A673 (cell line): ENCODE measurements around the gene ADK. TPM values are rescaled to one million over a fixed set of nuclear protein-coding genes. Genes with fewer than 3 reads are reported as not detected.
A peak's percentile ranks its signal among the peaks of the same experiment; 100 is the strongest.

Experiments
- BruUV-seq: library from RNA; stranded (reverse); fragments of 400-500 nt; replicated peaks from 2 replicates; lab custom pipeline; 2021; lab: Mats Ljungman, UMichigan
- CTCF ChIA-PET: fragments of 300-600 bp; sonication (Branson Sonifier 250); formaldehyde crosslinking; loops from one replicate; lab custom pipeline; 2022; ENCODE audit warnings: antibody characterized with exemption; lab: Charles Lee
- POLR2A ChIA-PET: fragments of 300-600 bp; sonication (Branson Sonifier 250); formaldehyde crosslinking; loops from one replicate; lab custom pipeline; 2022; ENCODE audit warnings: antibody characterized with exemption; ENCODE audit not compliant: low non-redundant PET; lab: Charles Lee
- DNase-seq: peaks from one replicate; pipeline ENCODE4 v3.0.0-alpha.2; 2015; ENCODE audit warnings: low spot score
- H3K27ac ChIP-seq: fragments of 200-600 bp; sonication (generic); 2 replicates; pipeline ENCODE4 v1.5.1; 2016; ENCODE audit warnings: mixed run types, low read depth, mild to moderate bottlenecking, mixed read lengths, antibody characterized with exemption, low read length; ENCODE audit not compliant: poor library complexity, severe bottlenecking
- H3K27me3 ChIP-seq: fragments of 200-600 bp; sonication (generic); replicated peaks from 2 replicates; pipeline ENCODE4 v1.6.1; 2017; ENCODE audit warnings: mixed run types, low read depth, mild to moderate bottlenecking, mixed read lengths, antibody characterized with exemption, low read length; ENCODE audit not compliant: insufficient read depth, poor library complexity
- H3K36me3 ChIP-seq: fragments of 200-600 bp; sonication (generic); 2 replicates; pipeline ENCODE4 v1.6.1; 2016; ENCODE audit warnings: mixed run types, mild to moderate bottlenecking, mixed read lengths, antibody characterized with exemption, low read length; ENCODE audit not compliant: insufficient read depth, poor library complexity, severe bottlenecking
- H3K4me1 ChIP-seq: fragments of 200-600 bp; sonication (generic); 2 replicates; pipeline ENCODE4 v1.6.1; 2017; ENCODE audit warnings: mixed run types, mild to moderate bottlenecking, mixed read lengths, antibody characterized with exemption, low read length; ENCODE audit not compliant: insufficient read depth, poor library complexity, severe bottlenecking
- H3K4me3 ChIP-seq: fragments of 200-600 bp; sonication (generic); 2 replicates; pipeline ENCODE4 v1.5.1; 2016; ENCODE audit warnings: low read depth, mixed run types, mild to moderate bottlenecking, mixed read lengths, low read length; ENCODE audit not compliant: poor library complexity, severe bottlenecking
- H3K9me3 ChIP-seq: fragments of 200-600 bp; sonication (generic); 2 replicates; pipeline ENCODE4 v1.6.1; 2016; ENCODE audit warnings: mixed run types, low read depth, mild to moderate bottlenecking, mixed read lengths, antibody characterized with exemption, low read length; ENCODE audit not compliant: poor library complexity, severe bottlenecking
- EZH2 ChIP-seq: fragments of 200-600 bp; sonication (generic); IDR thresholded peaks from 2 replicates; pipeline ENCODE4 v1.6.1; 2017; ENCODE audit warnings: borderline replicate concordance, low read depth, mild to moderate bottlenecking, mixed read lengths, antibody characterized with exemption, low read length; ENCODE audit not compliant: poor library complexity, severe bottlenecking
- intact Hi-C: fragments of 100-400 bp; cut with micrococcal nuclease; formaldehyde crosslinking; loops from one replicate; pipeline ENCODE4 v1.10.0; 2022; ENCODE audit not compliant: unreplicated experiment
- total RNA-seq: library from RNA; stranded (reverse); gene quantifications from 2 replicates; pipeline ENCODE4 v1.2.3, GENCODE V29; 2021
- TF ChIP-seq, protein P1 (sequence below): fragments of 300-800, 200-600 bp; sonication (generic); conservative IDR thresholded peaks from 2 replicates; pipeline ENCODE4 v1.5.1; 2017; ENCODE audit warnings: low read depth, mild to moderate bottlenecking, antibody characterized with exemption, low read length, moderate library complexity, mixed read lengths

The ADK gene
- total RNA-seq, 1 experiment from 2014 or later = 49.0 TPM

DNA sequence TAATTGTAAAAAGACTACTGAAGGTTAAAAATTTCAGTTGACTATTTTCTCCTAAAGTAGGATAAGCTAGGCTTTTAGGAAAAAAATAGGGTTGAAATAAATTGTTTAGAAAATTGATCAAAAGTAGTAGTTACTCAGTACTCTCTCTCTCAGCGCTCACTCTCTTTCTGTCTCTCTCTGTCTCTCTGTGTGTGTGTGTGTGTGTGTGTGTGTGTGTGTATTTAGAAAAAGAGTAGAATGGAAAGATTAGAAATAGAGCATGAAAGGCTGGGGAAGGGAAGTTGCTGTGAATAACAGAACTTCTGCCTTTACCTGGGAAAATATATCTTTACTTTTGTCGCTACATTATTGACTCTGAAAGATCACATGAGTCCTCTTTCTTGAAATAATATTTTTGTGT is 20.6 kb downstream of the ADK start:
- Histone ChIP-seq H3K27me3 (no peaks in the 10 kb centered on the region), H3K4me3 (no peak overlapping the region), H3K27ac (no peak overlapping the region), H3K9me3 (no peaks in the 10 kb centered on the region), H3K4me1 (peaks cover 12% of the 10 kb centered on the region), H3K36me3 (no peaks in the 10 kb centered on the region)
- POLR2A ChIA-PET = no interaction called here
- intact Hi-C loops = no loop called here
- no peak for DNase-seq
- no peak for TF ChIP-seq EZH2
- TF ChIP-seq, protein P1, sequence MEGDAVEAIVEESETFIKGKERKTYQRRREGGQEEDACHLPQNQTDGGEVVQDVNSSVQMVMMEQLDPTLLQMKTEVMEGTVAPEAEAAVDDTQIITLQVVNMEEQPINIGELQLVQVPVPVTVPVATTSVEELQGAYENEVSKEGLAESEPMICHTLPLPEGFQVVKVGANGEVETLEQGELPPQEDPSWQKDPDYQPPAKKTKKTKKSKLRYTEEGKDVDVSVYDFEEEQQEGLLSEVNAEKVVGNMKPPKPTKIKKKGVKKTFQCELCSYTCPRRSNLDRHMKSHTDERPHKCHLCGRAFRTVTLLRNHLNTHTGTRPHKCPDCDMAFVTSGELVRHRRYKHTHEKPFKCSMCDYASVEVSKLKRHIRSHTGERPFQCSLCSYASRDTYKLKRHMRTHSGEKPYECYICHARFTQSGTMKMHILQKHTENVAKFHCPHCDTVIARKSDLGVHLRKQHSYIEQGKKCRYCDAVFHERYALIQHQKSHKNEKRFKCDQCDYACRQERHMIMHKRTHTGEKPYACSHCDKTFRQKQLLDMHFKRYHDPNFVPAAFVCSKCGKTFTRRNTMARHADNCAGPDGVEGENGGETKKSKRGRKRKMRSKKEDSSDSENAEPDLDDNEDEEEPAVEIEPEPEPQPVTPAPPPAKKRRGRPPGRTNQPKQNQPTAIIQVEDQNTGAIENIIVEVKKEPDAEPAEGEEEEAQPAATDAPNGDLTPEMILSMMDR = no peak
- no TSS peak for BruUV-seq
- CTCF ChIA-PET = no interaction called here

DNA sequence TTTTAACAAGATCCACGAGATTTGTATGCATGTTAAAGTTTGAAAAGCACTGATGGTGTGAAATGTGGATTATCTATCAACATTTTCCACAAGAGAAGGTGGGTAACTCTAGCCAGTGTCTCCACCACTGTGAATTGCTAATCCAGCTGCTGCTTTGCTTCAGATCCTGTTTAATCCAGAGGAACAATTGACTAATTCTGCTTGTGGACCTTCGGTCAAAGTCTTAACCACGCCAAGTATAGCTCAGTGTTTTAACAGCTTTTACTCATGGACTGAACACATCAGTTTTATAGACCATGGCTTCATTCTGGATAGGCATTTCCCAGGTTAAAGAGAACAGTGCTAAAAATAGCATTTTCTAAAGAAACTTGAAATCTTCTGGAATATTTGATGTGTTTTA is 23.5 kb downstream of the ADK start:
- Histone ChIP-seq H3K36me3 (no peaks in the 10 kb centered on the region), H3K4me3 (no peak overlapping the region), H3K9me3 (no peaks in the 10 kb centered on the region), H3K27me3 (no peaks in the 10 kb centered on the region), H3K27ac (no peak overlapping the region), H3K4me1 (peaks cover 21% of the 10 kb centered on the region)
- CTCF ChIA-PET = no interaction called here
- no TSS peak for BruUV-seq
- intact Hi-C loops = no loop called here
- no peak for DNase-seq
- POLR2A ChIA-PET = no interaction called here
- TF ChIP-seq, protein P1 = no peak
- no peak for TF ChIP-seq EZH2

DNA sequence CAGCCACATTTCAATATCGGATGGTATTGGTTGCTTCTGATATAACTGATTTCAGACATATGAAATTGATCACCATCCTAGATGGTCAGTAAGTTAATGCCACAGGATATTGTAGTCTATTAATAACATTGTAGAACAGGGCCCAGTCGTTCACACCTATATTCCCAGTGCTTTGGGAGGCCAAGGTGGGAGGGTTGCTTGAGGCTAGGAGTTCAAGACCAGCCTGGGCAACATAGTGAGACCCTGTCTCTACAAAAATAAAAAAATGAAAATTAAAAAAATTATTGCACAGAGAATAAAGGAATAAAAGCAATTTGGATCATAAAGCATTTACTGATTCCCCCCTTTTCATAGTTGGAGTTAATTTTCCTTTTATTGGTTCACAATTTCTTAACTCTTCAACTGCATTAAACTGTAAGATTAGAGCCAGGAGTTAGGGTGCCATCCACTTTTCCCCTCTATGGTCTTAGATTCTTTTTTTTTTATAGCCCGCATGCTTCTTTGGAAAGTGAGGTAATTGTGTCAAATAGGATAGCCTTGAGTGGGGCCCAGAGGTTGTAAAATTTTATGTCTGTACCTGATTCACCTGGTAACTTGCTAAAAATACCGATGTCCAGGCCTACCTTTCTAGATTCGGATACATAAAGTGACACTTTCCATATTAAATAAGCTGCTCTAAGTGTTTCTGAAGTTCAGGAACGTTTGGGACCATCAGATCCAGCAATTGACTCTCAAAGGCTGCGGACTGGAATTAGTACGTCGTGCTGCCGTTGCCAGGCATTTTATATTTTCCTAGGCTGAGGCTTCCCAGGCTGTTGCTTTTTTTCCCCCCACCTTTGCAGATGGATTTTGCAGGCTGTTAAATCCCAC is 24.7 kb downstream of the ADK start:
- no peak for DNase-seq
- TF ChIP-seq, protein P1 = no peak
- no peak for TF ChIP-seq EZH2
- Histone ChIP-seq H3K9me3 (no peaks in the 10 kb centered on the region), H3K27ac (peak overlapping the region; percentile 69), H3K4me3 (peak overlapping the region; percentile 68), H3K36me3 (no peaks in the 10 kb centered on the region), H3K4me1 (peaks cover 22% of the 10 kb centered on the region), H3K27me3 (no peaks in the 10 kb centered on the region)
- BruUV-seq = TSS peak; percentile 97
- intact Hi-C loops = no loop called here
- CTCF ChIA-PET = no interaction called here
- POLR2A ChIA-PET = interaction anchor here (0.7 to 0.9 kb wide), 2 partner anchors 22 to 286 kb away, joined by 5 read pairs; no protein-coding TSS in a partner anchor
